Measurements from ENCODE around the gene CSRNP3.

The CSRNP3 gene

GRCh38 chr2:165470361-165470760 lies 863 bp downstream of the CSRNP3 start:
- no peak for DNase-seq (ENCODE audit: low read depth in 2 of 2)

- DNase-seq (ENCODE audit: low read depth in 2 of 2), result no peak
These were observed 2.0 kb downstream of the CSRNP3 start for GRCh38 chr2:165471349-165471950.

- no peak for DNase-seq (ENCODE audit: low read depth in 2 of 2)
These were observed 3.4 kb downstream of the CSRNP3 start for GRCh38 chr2:165472922-165473321.

- no peak for DNase-seq (ENCODE audit: low read depth in 2 of 2)
These were observed 5.2 kb downstream of the CSRNP3 start for GRCh38 chr2:165474619-165475276.

- no peak for DNase-seq (ENCODE audit: low read depth in 2 of 2)
These were observed 5.9 kb downstream of the CSRNP3 start for GRCh38 chr2:165475277-165476004.

- no peak for DNase-seq (ENCODE audit: low read depth in 2 of 2)
These were observed 10.4 kb downstream of the CSRNP3 start for GRCh38 chr2:165479856-165480255.

GRCh38 chr2:165494573-165494972 lies 25.1 kb downstream of the CSRNP3 start:
- DNase-seq (ENCODE audit: low read depth in 2 of 2), result no peak

GRCh38 chr2:165497659-165498317 lies 28.3 kb downstream of the CSRNP3 start:
- no peak for DNase-seq (ENCODE audit: low read depth in 2 of 2)

- DNase-seq (ENCODE audit: low read depth in 2 of 2), result no peak
These were observed 29.6 kb downstream of the CSRNP3 start for GRCh38 chr2:165499131-165499530.

- DNase-seq (ENCODE audit: low read depth in 2 of 2), result no peak
These were observed 30.5 kb downstream of the CSRNP3 start for GRCh38 chr2:165500001-165500400.

- no peak for DNase-seq (ENCODE audit: low read depth in 2 of 2)
These were observed 31.3 kb downstream of the CSRNP3 start for GRCh38 chr2:165500816-165501215.

- no peak for DNase-seq (ENCODE audit: low read depth in 2 of 2)
These were observed 36.0 kb downstream of the CSRNP3 start for GRCh38 chr2:165505514-165505913.

- no peak for DNase-seq (ENCODE audit: low read depth in 2 of 2)
These were observed 39.4 kb downstream of the CSRNP3 start for GRCh38 chr2:165508927-165509326.

- DNase-seq (ENCODE audit: low read depth in 2 of 2), result no peak
These were observed 44.0 kb downstream of the CSRNP3 start for GRCh38 chr2:165513479-165513878.

- DNase-seq (ENCODE audit: low read depth in 2 of 2), result no peak
These were observed 49.1 kb downstream of the CSRNP3 start for GRCh38 chr2:165518611-165519010.

- DNase-seq (ENCODE audit: low read depth in 2 of 2), result no peak
These were observed 53.2 kb downstream of the CSRNP3 start for GRCh38 chr2:165522719-165523118.

- no peak for DNase-seq (ENCODE audit: low read depth in 2 of 2)
These were observed 55.2 kb downstream of the CSRNP3 start for GRCh38 chr2:165524720-165525119.

- no peak for DNase-seq (ENCODE audit: low read depth in 2 of 2)
These were observed 59.2 kb downstream of the CSRNP3 start for GRCh38 chr2:165528691-165529090.

- no peak for DNase-seq (ENCODE audit: low read depth in 2 of 2)
These were observed 59.6 kb downstream of the CSRNP3 start for GRCh38 chr2:165529130-165529529.

- no peak for DNase-seq (ENCODE audit: low read depth in 2 of 2)
These were observed 63.8 kb downstream of the CSRNP3 start for GRCh38 chr2:165533331-165533730.

GRCh38 chr2:165535471-165535870 lies 66.0 kb downstream of the CSRNP3 start:
- no peak for DNase-seq (ENCODE audit: low read depth in 2 of 2)

- DNase-seq (ENCODE audit: low read depth in 2 of 2), result no peak
These were observed 67.5 kb downstream of the CSRNP3 start for GRCh38 chr2:165536851-165537499.

All from stimulated activated CD8-positive, alpha-beta memory T cell treated with anti-CD3 and anti-CD28 coated beads, Interleukin-2, amount 100 ng/mL, for 1 hour (primary cell).